GM23338 (cell line): Measurements from ENCODE around the gene MAD1L1. TPM values are rescaled to one million over a fixed set of nuclear protein-coding genes. Genes with fewer than 3 reads are reported as not detected.

Experiments used
- ATAC-seq: fragments of 200-7000 bp; cut with Tn5 transposase; 3 replicates; pipeline ENCODE4 v1.9.1; 2020
- DNase-seq: peaks from one replicate; pipeline ENCODE4 v3.0.0-alpha.2; 2015; ENCODE audit warnings: low spot score
- H2AFZ ChIP-seq: fragments of 200-600 bp; sonication (generic); 2 replicates; pipeline ENCODE4 v1.8.0; 2016; ENCODE audit warnings: antibody characterized with exemption, mild to moderate bottlenecking, moderate library complexity
- H3F3A ChIP-seq: fragments of 200-600 bp; sonication (generic); replicated peaks from 2 replicates; pipeline ENCODE4 v1.8.0; 2017; ENCODE audit warnings: antibody characterized with exemption, mixed run types, low read depth
- H3K27ac ChIP-seq: fragments of 200-600 bp; sonication (generic); 2 replicates; pipeline ENCODE4 v1.6.1; 2016; ENCODE audit warnings: low read depth
- H3K27me3 ChIP-seq: fragments of 200-600 bp; sonication (generic); 2 replicates; pipeline ENCODE4 v1.8.0; 2016; ENCODE audit warnings: mild to moderate bottlenecking, mixed run types, moderate library complexity; ENCODE audit not compliant: insufficient read depth
- H3K36me3 ChIP-seq: fragments of 200-600 bp; sonication (generic); 2 replicates; pipeline ENCODE4 v1.8.0; 2016; ENCODE audit warnings: mild to moderate bottlenecking; ENCODE audit not compliant: insufficient read depth
- H3K4me1 ChIP-seq: fragments of 200-600 bp; sonication (generic); 2 replicates; pipeline ENCODE4 v1.8.0; 2016; ENCODE audit warnings: mild to moderate bottlenecking, moderate library complexity; ENCODE audit not compliant: insufficient read depth
- H3K4me2 ChIP-seq: fragments of 200-600 bp; sonication (generic); 2 replicates; pipeline ENCODE4 v1.7.1; 2017; ENCODE audit warnings: mixed run types
- H3K4me3 ChIP-seq: fragments of 200-600 bp; sonication (generic); 2 replicates; pipeline ENCODE4 v1.6.1; 2016; ENCODE audit warnings: mixed run types
- H3K79me2 ChIP-seq: fragments of 200-600 bp; sonication (generic); replicated peaks from 2 replicates; pipeline ENCODE4 v1.8.0; 2017; ENCODE audit warnings: mild to moderate bottlenecking; ENCODE audit not compliant: insufficient read depth
- H3K9me2 ChIP-seq: fragments of 200-600 bp; sonication (generic); 2 replicates; pipeline ENCODE4 v1.8.0; 2017; ENCODE audit not compliant: insufficient read depth
- H4K20me1 ChIP-seq: fragments of 200-600 bp; sonication (generic); replicated peaks from 2 replicates; pipeline ENCODE4 v1.8.0; 2017; ENCODE audit warnings: mild to moderate bottlenecking; ENCODE audit not compliant: insufficient read depth
- H3K27ac Mint-ChIP-seq: 2 replicates; pipeline ENCODE4 v1.8.0; 2020; ENCODE audit warnings: inconsistent platforms, mild to moderate bottlenecking, moderate library complexity, mixed read lengths
- H3K27me3 Mint-ChIP-seq: 3 replicates; pipeline ENCODE4 v1.8.0; 2022; ENCODE audit warnings: low read depth, mild to moderate bottlenecking, moderate library complexity, mixed read lengths, inconsistent platforms; ENCODE audit not compliant: insufficient read depth, poor library complexity
- H3K36me3 Mint-ChIP-seq: 3 replicates; pipeline ENCODE4 v1.8.0; 2021; ENCODE audit warnings: low read depth, mild to moderate bottlenecking, inconsistent platforms, moderate library complexity, mixed read lengths
- H3K4me1 Mint-ChIP-seq: 3 replicates; pipeline ENCODE4 v1.8.0; 2020; ENCODE audit warnings: mild to moderate bottlenecking, inconsistent platforms, mixed read lengths
- H3K4me3 Mint-ChIP-seq: 3 replicates; pipeline ENCODE4 v1.8.0; 2021; ENCODE audit warnings: moderate library complexity, mild to moderate bottlenecking, inconsistent platforms, mixed read lengths
- H3K9me3 Mint-ChIP-seq: 3 replicates; pipeline ENCODE4 v1.8.0; 2020; ENCODE audit warnings: moderate library complexity, mild to moderate bottlenecking, inconsistent platforms, mixed read lengths
- CREB1 ChIP-seq: fragments of 250-450 bp; sonication (Bioruptor Pico); IDR thresholded peaks from 2 replicates; pipeline ENCODE4 v1.5.0; 2020; ENCODE audit warnings: low read depth, mild to moderate bottlenecking, moderate library complexity
- CTCF ChIP-seq, 2 experiments: fragments of 200-600 bp in 1 of 2; sonication (generic) in 1 of 2; conservative IDR thresholded peaks; 2 replicates each; pipeline versions ENCODE4 v1.5.1 to v1.6.1; 2016 to 2017; ENCODE audit warnings: antibody characterized with exemption in 2 of 2, low read depth in 2 of 2, mild to moderate bottlenecking in 2 of 2, moderate library complexity in 1 of 2
- ETS1 ChIP-seq: IDR thresholded peaks from 2 replicates; pipeline ENCODE4 v1.6.1; 2016; ENCODE audit warnings: antibody characterized with exemption
- EZH2 ChIP-seq: fragments of 200-600 bp; sonication (generic); IDR thresholded peaks from one replicate; pipeline ENCODE4 v1.8.0; 2017; ENCODE audit warnings: antibody characterized with exemption, mild to moderate bottlenecking, low read depth; ENCODE audit not compliant: unreplicated experiment
- EZH2phosphoT487 ChIP-seq: fragments of 200-600 bp; sonication (generic); IDR thresholded peaks from one replicate; pipeline ENCODE4 v1.8.1; 2018; ENCODE audit warnings: antibody characterized with exemption; ENCODE audit not compliant: unreplicated experiment
- JUNB ChIP-seq: IDR thresholded peaks from one replicate; pipeline ENCODE4 v1.6.1; 2016; ENCODE audit warnings: antibody characterized with exemption; ENCODE audit not compliant: unreplicated experiment
- NANOG ChIP-seq: IDR thresholded peaks from 2 replicates; pipeline ENCODE4 v1.6.1; 2016; ENCODE audit warnings: antibody characterized with exemption, borderline replicate concordance
- POLR2AphosphoS5 ChIP-seq: IDR thresholded peaks from 2 replicates; pipeline ENCODE4 v1.6.1; 2016; ENCODE audit warnings: antibody characterized with exemption, low read depth
- REST ChIP-seq: IDR thresholded peaks from one replicate; pipeline ENCODE4 v1.6.1; 2018; ENCODE audit warnings: antibody characterized with exemption; ENCODE audit not compliant: unreplicated experiment
- STAT1 ChIP-seq: IDR thresholded peaks from one replicate; pipeline ENCODE4 v1.6.1; 2016; ENCODE audit warnings: antibody characterized with exemption; ENCODE audit not compliant: unreplicated experiment
- ZNF114 ChIP-seq: fragments of 250-450 bp; sonication (Bioruptor Pico); IDR thresholded peaks from 2 replicates; pipeline ENCODE4 v1.5.0; 2020; ENCODE audit warnings: mild to moderate bottlenecking, moderate library complexity
- ZNF331 ChIP-seq: fragments of 250-450 bp; sonication (Bioruptor Pico); IDR thresholded peaks from 2 replicates; pipeline ENCODE4 v1.5.0; 2020; ENCODE audit warnings: low read depth, mild to moderate bottlenecking, moderate library complexity
- ZNF462 ChIP-seq: fragments of 250-450 bp; sonication (Bioruptor Pico); IDR thresholded peaks from 2 replicates; pipeline ENCODE4 v1.5.0; 2020; ENCODE audit warnings: mild to moderate bottlenecking, moderate library complexity
- polyA plus RNA-seq: library from polyadenylated mRNA; unstranded; fragments of >200 nt; fragmentation: Nextera tagmentation; extraction: Ambion mirVana; gene quantifications from 2 replicates; pipeline ENCODE4 v1.2.1, GENCODE V29; 2016
- total RNA-seq: library from RNA; depleted of rRNA; stranded (reverse); fragments of >200 nt; shearing (Covaris generic); gene quantifications from 2 replicates; pipeline ENCODE4 v1.2.3, GENCODE V29; 2014

The MAD1L1 gene
- total and polyA plus RNA-seq, 2 experiments from 2014 or later = 40.3 to 59.3 TPM

GRCh38 chr7:2198760-2199159 lies 34.0 kb downstream of the MAD1L1 start:
- H3K27ac ChIP-seq = no peak overlapping the region
- Mint-ChIP-seq H3K9me3 (peaks cover 8% of the 10 kb centered on the region; the same call in 2 of the 3 replicates), H3K4me1 (no peaks in the 10 kb centered on the region), H3K36me3 (peaks cover 53% of the 10 kb centered on the region), H3K27ac (no peak overlapping the region), H3K27me3 (peaks cover 10% of the 10 kb centered on the region), H3K4me3 (no peak overlapping the region)
- H2AFZ ChIP-seq = no peak overlapping the region
- ATAC-seq (no peak), DNase-seq (no peak)
- no peaks in the 10 kb centered on the region for H3K9me2 ChIP-seq
- TF ChIP-seq EZH2 (no peak), CREB1 (CRISPR knock-in tag) (no peak), ZNF462 (no peak), ZNF331 (CRISPR knock-in tag) (no peak), JUNB (no peak), NANOG (no peak), ETS1 (no peak), ZNF114 (no peak), EZH2phosphoT487 (no peak), CTCF (conservative IDR thresholded peaks at IDR 0.05; ENCODE audit: low read depth in 2 of 2) (no peak), REST (no peak), POLR2AphosphoS5 (no peak), STAT1 (no peak)
- no peaks in the 10 kb centered on the region for H3K27me3 ChIP-seq
- 0 out of 2 replicates have a peak, but pooled peaks cover 6% of the 10 kb centered on the region for H4K20me1 ChIP-seq
- peaks cover 9% of the 10 kb centered on the region; the same call in 1 of the 2 replicates for H3K79me2 ChIP-seq
- no peaks in the 10 kb centered on the region for H3K4me1 ChIP-seq
- no peak overlapping the region for H3K4me3 ChIP-seq
- peaks cover 11% of the 10 kb centered on the region for H3K36me3 ChIP-seq
- H3F3A ChIP-seq = no peaks in the 10 kb centered on the region
- no peak overlapping the region for H3K4me2 ChIP-seq
